ENCODE results near the gene PIGO. TPM values are rescaled to one million over a fixed set of nuclear protein-coding genes. Genes with fewer than 3 reads are reported as not detected.

The PIGO gene
- total RNA-seq, 1 experiment from 2014 or later = 25.2 TPM

GRCh38 chr9:35075358-35075757 is 21.0 kb downstream of the PIGO start:
- DNase-seq (ENCODE audit: low read depth) = no peak
- in situ Hi-C loops (cut with HindIII; ENCODE audit: low pct_unique_long_range_greater_than_20kb, low sequenced_read_pairs) = no loop called here

DNA sequence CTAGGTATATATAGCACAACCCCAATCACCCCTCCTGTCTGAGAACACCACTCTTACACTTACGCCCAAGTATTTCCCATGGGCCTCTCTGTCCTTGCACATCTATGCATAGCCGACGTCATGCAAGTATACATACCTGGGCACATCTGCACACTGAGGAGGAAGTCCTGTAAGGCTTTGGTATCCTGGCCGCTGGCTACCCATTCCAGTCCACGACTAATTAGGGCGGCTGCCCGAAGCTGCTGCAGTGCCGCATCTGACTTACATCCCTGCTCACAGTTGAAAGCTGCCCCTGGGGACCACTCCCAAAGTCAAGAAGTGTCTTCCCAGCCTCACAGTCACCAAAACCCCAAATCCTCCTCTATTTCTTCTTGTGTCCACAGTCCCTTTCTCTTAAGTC is 21.6 kb downstream of the PIGO start:
- in situ Hi-C loops (cut with HindIII; ENCODE audit: low pct_unique_long_range_greater_than_20kb, low sequenced_read_pairs) = no loop called here

GRCh38 chr9:35074141-35074540 is 22.2 kb downstream of the PIGO start:
- in situ Hi-C loops (cut with HindIII; ENCODE audit: low pct_unique_long_range_greater_than_20kb, low sequenced_read_pairs) = no loop called here
- no peak for DNase-seq (ENCODE audit: low read depth)

More for the DNA sequence above, 21.6 kb downstream of the PIGO start:
- DNase-seq (ENCODE audit: low read depth) = no peak

DNA sequence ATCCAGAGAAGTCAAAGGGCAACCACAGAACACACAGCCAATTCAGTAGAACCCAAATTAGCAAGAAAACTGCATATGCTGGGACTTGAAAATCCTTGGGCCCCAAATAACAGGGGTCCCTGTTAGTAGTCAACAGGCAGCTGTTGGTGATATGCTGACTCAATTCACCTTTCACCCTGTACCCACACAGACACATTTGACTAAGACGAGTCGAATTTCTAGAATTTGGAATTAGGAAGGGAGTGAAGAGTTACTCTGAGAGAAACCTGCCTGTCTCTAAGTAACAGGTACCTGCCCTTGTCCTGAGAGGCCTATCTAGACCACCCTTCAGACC is 23.1 kb downstream of the PIGO start:
- no peak for DNase-seq (ENCODE audit: low read depth)
- in situ Hi-C loops (cut with HindIII; ENCODE audit: low pct_unique_long_range_greater_than_20kb, low sequenced_read_pairs) = no loop called here

DNA sequence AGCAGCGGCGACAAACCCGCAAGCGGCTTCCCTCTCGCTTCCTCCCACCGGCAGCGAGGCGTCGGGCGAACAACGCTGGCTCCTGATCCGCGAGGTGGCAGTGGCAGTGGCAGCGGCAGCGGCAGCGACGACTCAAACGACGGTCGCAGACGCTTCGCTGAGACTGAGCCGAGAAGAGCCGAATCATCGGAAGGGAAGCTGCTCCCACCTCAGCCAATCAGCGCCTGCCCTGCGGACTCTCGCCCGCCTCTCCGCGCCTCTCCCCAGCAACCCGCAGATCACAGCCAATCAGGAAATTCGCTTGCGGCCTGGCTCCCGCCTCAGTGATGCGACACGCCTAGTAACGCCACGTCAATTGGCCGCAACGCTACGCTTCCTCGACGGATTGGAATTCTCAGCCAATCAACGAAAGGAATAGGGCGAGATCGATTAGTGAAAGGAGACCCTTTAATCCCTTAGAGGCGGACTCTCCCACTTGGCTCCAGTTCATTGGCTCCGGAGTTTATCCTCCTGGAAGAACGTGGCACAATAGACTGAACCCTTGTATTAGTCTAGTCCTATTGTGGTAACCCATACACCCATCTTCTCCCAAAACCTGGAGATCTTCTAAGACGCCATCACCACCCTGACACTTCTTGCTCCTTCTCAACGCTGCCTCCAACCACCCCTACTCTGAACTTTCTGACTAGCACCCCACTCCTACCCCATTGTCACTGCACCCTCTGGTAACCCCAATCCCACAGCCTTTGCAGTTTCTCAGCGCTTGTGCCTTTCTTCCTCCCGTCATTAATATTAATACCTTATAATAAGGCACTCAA is 23.7 kb downstream of the PIGO start, which contains the start of gene VCP:
VCP (minus strand) TSS at position 165 of the 818 bp plus-strand sequence. CDS start 272 bp downstream, outside the sequence.
- in situ Hi-C loops (cut with HindIII; ENCODE audit: low pct_unique_long_range_greater_than_20kb, low sequenced_read_pairs) = no loop called here
- peak; percentile 98 for DNase-seq (ENCODE audit: low read depth)

DNA sequence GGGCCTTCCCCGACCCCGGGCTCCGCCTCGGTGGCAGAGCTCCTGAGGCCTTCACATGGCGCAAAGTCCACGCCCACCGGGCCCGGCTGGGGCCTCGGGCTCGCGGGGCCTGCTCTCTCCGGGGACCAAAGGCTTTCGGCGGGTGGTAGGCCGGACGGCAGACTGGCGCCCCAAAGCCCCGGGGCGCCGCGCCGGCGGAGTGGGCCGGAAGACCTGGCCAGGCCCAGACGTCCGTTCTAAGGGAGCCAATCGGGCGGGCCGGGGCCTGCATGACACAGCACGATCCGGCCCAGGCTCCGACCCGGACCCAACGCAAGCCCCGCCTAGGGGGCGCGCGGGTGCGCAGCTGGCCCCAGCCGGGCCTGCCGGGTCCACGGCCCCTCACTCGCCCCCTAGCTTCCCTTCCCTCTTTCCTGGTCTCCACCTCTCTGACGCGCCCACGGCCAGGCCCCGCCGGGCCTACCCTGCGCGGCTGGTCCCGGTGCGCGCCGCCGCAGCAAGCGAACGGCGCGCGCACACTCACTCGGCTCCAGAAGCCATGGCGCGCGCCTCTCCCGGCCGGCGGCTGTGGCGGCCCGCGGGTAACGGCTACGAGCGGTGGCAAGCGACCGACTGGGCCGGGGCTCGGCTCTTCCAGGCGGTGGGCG is 24.5 kb downstream of the PIGO start:
- peak; percentile 81 for DNase-seq (ENCODE audit: low read depth)
- in situ Hi-C loops (cut with HindIII; ENCODE audit: low pct_unique_long_range_greater_than_20kb, low sequenced_read_pairs) = no loop called here

DNA sequence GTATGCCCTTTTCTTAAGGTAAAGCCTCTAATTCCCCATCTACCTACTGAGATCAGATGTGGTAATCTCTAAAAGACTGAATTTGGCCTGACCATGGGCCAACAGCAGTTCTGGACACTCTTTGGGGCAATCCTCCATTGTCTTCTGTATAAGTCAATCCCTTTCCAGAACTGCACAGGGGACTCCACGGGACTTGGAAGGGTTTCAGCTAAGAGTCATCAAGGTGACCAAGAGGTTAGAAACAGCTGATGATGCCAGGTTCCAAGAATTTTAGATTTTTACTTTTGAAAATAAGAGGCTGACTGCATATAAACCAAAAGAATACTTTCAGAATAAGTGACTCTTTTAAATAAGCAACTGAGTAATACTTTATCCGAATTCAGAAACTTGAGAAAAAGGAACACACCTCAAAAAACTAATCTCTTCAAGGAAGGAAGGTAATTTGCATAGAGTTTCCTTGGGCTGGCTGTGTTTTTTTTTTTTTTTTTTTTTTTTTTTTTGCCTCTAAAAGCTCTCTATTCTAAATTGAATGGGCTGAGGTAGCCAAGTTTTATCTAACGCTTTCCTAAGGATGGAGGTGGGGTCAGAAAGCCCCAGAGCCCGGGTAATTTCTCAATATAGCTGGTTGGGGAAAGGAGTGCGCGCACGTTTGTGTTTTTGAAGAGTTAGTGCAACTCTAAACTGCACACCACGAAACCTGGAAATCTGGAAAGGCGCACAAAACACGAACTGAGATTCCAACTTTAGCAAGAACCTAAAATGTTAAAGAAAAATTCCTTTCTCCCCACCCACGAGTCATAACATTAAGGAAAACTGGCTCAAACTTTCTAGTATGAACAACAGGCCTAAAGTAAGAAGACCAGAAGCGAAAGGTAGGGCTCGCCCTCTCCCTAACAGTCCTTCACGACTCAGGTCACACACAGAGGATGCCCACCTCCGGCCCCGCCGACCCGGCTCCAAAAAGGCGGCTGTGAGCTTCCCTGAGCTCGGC is 25.3 kb downstream of the PIGO start:
- DNase-seq (ENCODE audit: low read depth) = no peak
- in situ Hi-C loops (cut with HindIII; ENCODE audit: low pct_unique_long_range_greater_than_20kb, low sequenced_read_pairs) = no loop called here

- DNase-seq (ENCODE audit: low read depth) = no peak
- in situ Hi-C loops (cut with HindIII; ENCODE audit: low pct_unique_long_range_greater_than_20kb, low sequenced_read_pairs) = no loop called here
These were observed 27.4 kb downstream of the PIGO start for GRCh38 chr9:35069020-35069419.

- DNase-seq (ENCODE audit: low read depth) = no peak
- in situ Hi-C loops (cut with HindIII; ENCODE audit: low pct_unique_long_range_greater_than_20kb, low sequenced_read_pairs) = no loop called here
These were observed 29.3 kb downstream of the PIGO start for GRCh38 chr9:35067056-35067455.

GRCh38 chr9:35060548-35061207 is 35.7 kb downstream of the PIGO start:
- DNase-seq (ENCODE audit: low read depth) = no peak
- in situ Hi-C loops (cut with HindIII; ENCODE audit: low pct_unique_long_range_greater_than_20kb, low sequenced_read_pairs) = no loop called here

GRCh38 chr9:35059438-35059837 is 37.0 kb downstream of the PIGO start:
- no peak for DNase-seq (ENCODE audit: low read depth)
- in situ Hi-C loops (cut with HindIII; ENCODE audit: low pct_unique_long_range_greater_than_20kb, low sequenced_read_pairs) = no loop called here

DNA sequence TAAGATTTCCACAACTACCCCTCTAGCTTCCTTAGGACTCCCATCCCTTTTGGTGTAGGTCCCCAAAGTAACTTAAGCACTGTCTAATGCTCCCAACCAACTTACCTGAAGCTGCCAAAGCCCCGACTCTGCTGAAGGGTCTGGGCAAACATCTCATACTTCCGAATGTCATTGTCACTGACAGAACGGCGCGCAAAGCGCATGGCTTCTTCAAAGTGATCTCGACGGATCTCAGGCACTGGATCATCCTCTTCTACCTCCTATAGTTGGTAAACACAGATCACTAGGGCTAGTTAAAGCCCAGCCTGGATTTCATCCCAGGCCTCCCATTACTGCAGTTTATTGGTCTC is 39.1 kb downstream of the PIGO start:
- in situ Hi-C loops (cut with HindIII; ENCODE audit: low pct_unique_long_range_greater_than_20kb, low sequenced_read_pairs) = no loop called here
- no peak for DNase-seq (ENCODE audit: low read depth)

- in situ Hi-C loops (cut with HindIII; ENCODE audit: low pct_unique_long_range_greater_than_20kb, low sequenced_read_pairs) = no loop called here
- no peak for DNase-seq (ENCODE audit: low read depth)
These were observed 39.7 kb downstream of the PIGO start for GRCh38 chr9:35056571-35057270.

DNA sequence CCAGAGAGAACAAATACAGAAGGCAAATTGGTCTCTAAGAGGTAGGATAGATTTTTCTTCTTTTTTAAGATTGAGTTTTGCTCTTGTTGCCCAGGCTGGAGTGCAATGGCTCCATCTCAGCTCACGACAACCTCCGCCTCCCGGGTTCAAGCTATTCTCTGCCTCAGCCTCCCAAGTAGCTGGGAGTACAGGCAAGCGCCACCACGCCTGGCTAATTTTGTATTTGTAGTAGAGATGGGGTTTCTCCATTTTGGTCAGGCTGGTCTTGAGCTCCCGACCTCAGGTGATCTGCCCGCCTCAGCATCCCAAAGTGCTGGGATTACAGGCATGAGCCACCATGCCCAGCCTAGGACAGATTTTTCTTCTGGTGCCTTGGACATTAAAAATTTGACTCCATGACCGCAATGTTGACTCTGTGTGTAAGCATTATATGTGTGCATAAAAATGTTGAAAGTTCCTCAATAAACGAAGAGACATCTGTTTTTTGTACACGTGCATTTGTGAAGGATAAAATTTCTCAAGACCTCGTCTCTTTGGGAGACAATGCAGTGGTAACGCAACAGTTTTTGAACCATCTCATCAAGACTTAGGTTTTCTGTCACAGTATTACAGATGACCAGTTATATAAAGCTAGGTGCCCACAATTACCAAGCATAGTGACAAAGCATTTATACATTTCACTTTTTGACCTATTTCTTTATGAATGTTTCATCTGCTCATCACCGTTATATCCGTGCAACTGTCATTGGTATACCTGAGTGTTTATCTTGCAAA is 41.3 kb downstream of the PIGO start:
- in situ Hi-C loops (cut with HindIII; ENCODE audit: low pct_unique_long_range_greater_than_20kb, low sequenced_read_pairs) = no loop called here
- DNase-seq (ENCODE audit: low read depth) = no peak

GRCh38 chr9:35054185-35054835 is 42.1 kb downstream of the PIGO start:
- DNase-seq (ENCODE audit: low read depth) = no peak

GRCh38 chr9:35051069-35051967 is 45.1 kb downstream of the PIGO start:
- in situ Hi-C loops (cut with HindIII; ENCODE audit: low pct_unique_long_range_greater_than_20kb, low sequenced_read_pairs) = no loop called here
- peak; percentile 21 for DNase-seq (ENCODE audit: low read depth)

More at GRCh38 chr9:35054185-35054835, 42.1 kb downstream of the PIGO start:
- in situ Hi-C loops (cut with HindIII; ENCODE audit: low pct_unique_long_range_greater_than_20kb, low sequenced_read_pairs) = no loop called here
